Measurements from ENCODE around the gene SMARCAL1. TPM values are rescaled to one million over a fixed set of nuclear protein-coding genes. Genes with fewer than 3 reads are reported as not detected.

Gene SMARCAL1
- total RNA-seq, 1 donor from 2014 or later, result 34.3 TPM

GRCh38 chr2:216501854-216502253, 89.6 kb downstream of the SMARCAL1 start:
- ChIA-PET CTCF (no interaction called here), POLR2A (interaction anchor here (0.6 to 1.1 kb wide), 2 partner anchors 9 to 130 kb away, joined by 4 to 5 read pairs; partner anchors contain the start of gene MARCHF4)
- peaks cover 80% of the 10 kb centered on the region for H3K36me3 Mint-ChIP-seq (ENCODE audit: low read depth)
- H3K27ac Mint-ChIP-seq, result no peak overlapping the region
- H3K27me3 Mint-ChIP-seq, result no peaks in the 10 kb centered on the region
- peaks cover 52% of the 10 kb centered on the region for H3K4me1 Mint-ChIP-seq
- no peak for TF ChIP-seq CTCF (IDR thresholded peaks at IDR 0.05)
- intact Hi-C loops (cut with micrococcal nuclease), result no loop called here
- no peaks in the 10 kb centered on the region for H3K9me3 Mint-ChIP-seq
- DNase-seq, result no peak
- H3K4me3 Mint-ChIP-seq, result no peak overlapping the region
- no peak for ATAC-seq (ENCODE audit: low read depth)

GRCh38 chr2:216502381-216503158, 90.3 kb downstream of the SMARCAL1 start:
- Mint-ChIP-seq H3K27me3 (no peaks in the 10 kb centered on the region), H3K4me1 (peaks cover 48% of the 10 kb centered on the region), H3K4me3 (no peak overlapping the region), H3K9me3 (no peaks in the 10 kb centered on the region), H3K27ac (no peak overlapping the region), H3K36me3 (ENCODE audit: low read depth) (peaks cover 83% of the 10 kb centered on the region)
- ATAC-seq (ENCODE audit: low read depth), result no peak
- POLR2A ChIA-PET, result interaction anchor here (1.1 kb wide), 1 partner anchor 10 kb away, joined by 4 read pairs; no protein-coding TSS in a partner anchor
- DNase-seq, result no peak
- intact Hi-C loops (cut with micrococcal nuclease), result no loop called here
- CTCF ChIA-PET, result no interaction called here
- no peak for TF ChIP-seq CTCF (IDR thresholded peaks at IDR 0.05)

GRCh38 chr2:216503159-216503629, 90.9 kb downstream of the SMARCAL1 start:
- no peak for ATAC-seq (ENCODE audit: low read depth)
- TF ChIP-seq CTCF (IDR thresholded peaks at IDR 0.05), result no peak
- Mint-ChIP-seq H3K36me3 (ENCODE audit: low read depth) (peaks cover 84% of the 10 kb centered on the region), H3K9me3 (no peaks in the 10 kb centered on the region), H3K4me1 (peaks cover 41% of the 10 kb centered on the region), H3K27ac (no peak overlapping the region), H3K27me3 (no peaks in the 10 kb centered on the region), H3K4me3 (no peak overlapping the region)
- ChIA-PET CTCF (no interaction called here), POLR2A (no interaction called here)
- intact Hi-C loops (cut with micrococcal nuclease), result no loop called here
- no peak for DNase-seq

- TF ChIP-seq CTCF (IDR thresholded peaks at IDR 0.05), result no peak
- ChIA-PET CTCF (no interaction called here), POLR2A (no interaction called here)
- Mint-ChIP-seq H3K9me3 (no peaks in the 10 kb centered on the region), H3K4me3 (no peak overlapping the region), H3K36me3 (ENCODE audit: low read depth) (peaks cover 79% of the 10 kb centered on the region), H3K27me3 (no peaks in the 10 kb centered on the region), H3K27ac (no peak overlapping the region), H3K4me1 (peaks cover 35% of the 10 kb centered on the region)
- DNase-seq (no peak), ATAC-seq (ENCODE audit: low read depth) (no peak)
- intact Hi-C loops (cut with micrococcal nuclease), result no loop called here
Measured at GRCh38 chr2:216503697-216504375, 91.6 kb downstream of the SMARCAL1 start.

- no peak for TF ChIP-seq CTCF (IDR thresholded peaks at IDR 0.05)
- Mint-ChIP-seq H3K27me3 (no peaks in the 10 kb centered on the region), H3K27ac (no peak overlapping the region), H3K4me3 (no peak overlapping the region), H3K4me1 (peaks cover 31% of the 10 kb centered on the region), H3K36me3 (ENCODE audit: low read depth) (peaks cover 77% of the 10 kb centered on the region), H3K9me3 (no peaks in the 10 kb centered on the region)
- no peak for DNase-seq
- ChIA-PET POLR2A (interaction anchor here (0.6 to 1.3 kb wide), 2 partner anchors 11 to 13 kb away, joined by 3 read pairs; no protein-coding TSS in a partner anchor), CTCF (no interaction called here)
- ATAC-seq (ENCODE audit: low read depth), result no peak
- intact Hi-C loops (cut with micrococcal nuclease), result no loop called here
Measured at GRCh38 chr2:216504376-216504762, 92.1 kb downstream of the SMARCAL1 start.
